WERI-Rb-1 (cell line): Measurements from ENCODE around the gene NAB2.
"Not testable (repeated sequence)": the region's sequence is repeated elsewhere in the genome, so short reads cannot be mapped to it uniquely, and the experiment has no call there.

Source experiments
- DNase-seq: peaks from one replicate; pipeline ENCODE4 v3.0.0-alpha.2; 2020
- H3K27ac ChIP-seq: fragments of 250-450 bp; sonication (Bioruptor Pico); 2 replicates; pipeline ENCODE4 v1.5.1; 2020; ENCODE audit warnings: mild to moderate bottlenecking, moderate library complexity
- H3K27me3 ChIP-seq: fragments of 250-450 bp; sonication (Bioruptor Pico); 2 replicates; pipeline ENCODE4 v1.5.1; 2021; ENCODE audit warnings: mild to moderate bottlenecking, low read depth, moderate library complexity; ENCODE audit not compliant: insufficient read depth, severe bottlenecking
- H3K36me3 ChIP-seq: fragments of 250-450 bp; sonication (Bioruptor Pico); 2 replicates; pipeline ENCODE4 v1.5.1; 2020; ENCODE audit warnings: mild to moderate bottlenecking, moderate library complexity
- H3K4me3 ChIP-seq: 2 replicates; pipeline ENCODE4 v1.5.1; 2011; ENCODE audit warnings: low read depth, mild to moderate bottlenecking, control low read depth, low read length
- H3K9me3 ChIP-seq: fragments of 250-450 bp; sonication (Bioruptor Pico); 2 replicates; pipeline ENCODE4 v1.5.1; 2021; ENCODE audit warnings: mild to moderate bottlenecking, moderate library complexity; ENCODE audit not compliant: severe bottlenecking
- TF ChIP-seq, protein P1 (sequence below): IDR thresholded peaks from 2 replicates; pipeline ENCODE4 v1.5.1; 2011; ENCODE audit warnings: low read depth, mild to moderate bottlenecking, control low read depth, inconsistent platforms, low read length

The NAB2 gene

DNA sequence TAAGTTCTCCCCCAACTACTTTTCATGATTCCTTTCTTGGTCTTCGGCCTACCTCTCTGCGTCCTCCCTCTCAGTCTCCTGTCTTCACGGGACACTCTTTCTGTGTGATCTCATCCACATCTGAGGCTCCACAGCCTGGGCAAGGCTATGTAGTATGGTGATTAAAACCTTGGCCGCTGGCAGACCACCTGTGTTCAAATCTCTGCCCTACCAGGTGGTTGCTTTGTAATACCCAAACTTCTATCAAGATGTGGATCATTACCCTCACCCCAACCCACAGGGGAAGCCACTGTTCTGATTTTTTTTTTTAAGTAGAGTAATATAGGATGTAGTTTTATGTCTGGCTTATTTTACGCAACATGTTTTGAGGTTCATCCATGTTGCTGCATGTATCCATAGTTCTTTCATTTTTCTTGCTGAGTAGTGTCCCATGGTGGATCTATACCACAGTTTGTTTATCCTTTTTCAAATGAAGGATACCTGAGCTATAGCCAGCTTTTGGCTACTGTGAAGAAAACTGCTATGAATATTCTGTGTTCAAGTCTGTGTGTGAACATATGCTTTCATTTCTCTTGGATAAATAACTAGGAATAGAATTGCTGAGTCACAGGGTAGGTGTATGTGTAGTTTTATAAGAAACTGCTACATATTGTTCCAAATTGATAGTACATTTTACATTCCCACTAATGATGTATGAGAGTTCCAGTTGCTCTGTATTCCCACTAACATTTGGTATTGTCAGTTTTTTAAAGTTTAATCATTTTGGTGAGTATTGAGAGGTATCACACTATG, 30.6 kb downstream of the NAB2 start:
- no peak overlapping the region for H3K4me3 ChIP-seq
- H3K36me3 ChIP-seq: no peaks in the 10 kb centered on the region
- H3K27me3 ChIP-seq: no peaks in the 10 kb centered on the region
- H3K27ac ChIP-seq: no peak overlapping the region
- DNase-seq: no peak
- TF ChIP-seq, protein P1, sequence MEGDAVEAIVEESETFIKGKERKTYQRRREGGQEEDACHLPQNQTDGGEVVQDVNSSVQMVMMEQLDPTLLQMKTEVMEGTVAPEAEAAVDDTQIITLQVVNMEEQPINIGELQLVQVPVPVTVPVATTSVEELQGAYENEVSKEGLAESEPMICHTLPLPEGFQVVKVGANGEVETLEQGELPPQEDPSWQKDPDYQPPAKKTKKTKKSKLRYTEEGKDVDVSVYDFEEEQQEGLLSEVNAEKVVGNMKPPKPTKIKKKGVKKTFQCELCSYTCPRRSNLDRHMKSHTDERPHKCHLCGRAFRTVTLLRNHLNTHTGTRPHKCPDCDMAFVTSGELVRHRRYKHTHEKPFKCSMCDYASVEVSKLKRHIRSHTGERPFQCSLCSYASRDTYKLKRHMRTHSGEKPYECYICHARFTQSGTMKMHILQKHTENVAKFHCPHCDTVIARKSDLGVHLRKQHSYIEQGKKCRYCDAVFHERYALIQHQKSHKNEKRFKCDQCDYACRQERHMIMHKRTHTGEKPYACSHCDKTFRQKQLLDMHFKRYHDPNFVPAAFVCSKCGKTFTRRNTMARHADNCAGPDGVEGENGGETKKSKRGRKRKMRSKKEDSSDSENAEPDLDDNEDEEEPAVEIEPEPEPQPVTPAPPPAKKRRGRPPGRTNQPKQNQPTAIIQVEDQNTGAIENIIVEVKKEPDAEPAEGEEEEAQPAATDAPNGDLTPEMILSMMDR: no peak
- no peaks in the 10 kb centered on the region for H3K9me3 ChIP-seq

DNA sequence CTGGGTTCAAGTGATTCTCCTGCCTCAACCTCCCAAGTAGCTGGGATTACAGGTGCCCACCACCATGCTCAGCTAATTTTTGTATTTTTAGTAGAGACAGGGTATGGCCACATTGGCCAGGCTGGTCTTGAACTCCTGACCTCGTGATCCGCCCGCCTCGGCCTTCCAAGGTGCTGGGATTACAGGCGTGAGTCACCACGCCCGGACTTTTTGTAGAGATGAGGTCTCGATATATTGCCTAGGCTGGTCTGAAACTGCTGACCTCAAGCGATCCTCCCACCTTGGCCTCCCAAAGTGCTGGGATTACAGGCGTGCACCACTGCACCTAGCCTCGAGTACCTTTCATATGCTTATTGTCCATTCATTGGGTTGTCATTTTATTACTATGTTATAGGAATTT, 31.8 kb downstream of the NAB2 start:
- not testable (repeated sequence) for H3K36me3 ChIP-seq, DNase-seq, H3K27me3 ChIP-seq, H3K4me3 ChIP-seq, H3K27ac ChIP-seq, H3K9me3 ChIP-seq

DNA sequence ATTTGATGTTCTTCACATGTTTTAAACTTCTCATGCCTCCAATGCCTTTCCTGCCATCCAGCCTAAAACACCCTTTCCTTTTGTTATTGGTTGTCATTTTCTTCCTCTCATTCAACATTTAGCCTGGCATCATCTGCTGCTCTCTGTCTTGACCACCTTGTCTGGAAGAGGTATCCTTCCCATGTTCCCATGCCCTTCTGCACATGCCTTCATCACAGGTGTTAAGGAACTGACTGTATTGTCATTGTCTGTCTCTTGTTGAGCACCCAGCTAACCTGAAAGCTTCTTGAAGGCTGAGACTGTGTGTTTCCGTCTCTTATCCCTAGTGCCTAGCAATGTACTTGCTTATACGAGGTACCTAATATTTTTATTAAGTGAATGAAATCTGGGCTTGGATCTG, 34.9 kb downstream of the NAB2 start:
- DNase-seq: no peak
- no peaks in the 10 kb centered on the region for H3K27me3 ChIP-seq
- no peaks in the 10 kb centered on the region for H3K36me3 ChIP-seq
- no peak overlapping the region for H3K4me3 ChIP-seq
- no peaks in the 10 kb centered on the region for H3K9me3 ChIP-seq
- TF ChIP-seq, protein P1: no peak
- H3K27ac ChIP-seq: no peak overlapping the region

DNA sequence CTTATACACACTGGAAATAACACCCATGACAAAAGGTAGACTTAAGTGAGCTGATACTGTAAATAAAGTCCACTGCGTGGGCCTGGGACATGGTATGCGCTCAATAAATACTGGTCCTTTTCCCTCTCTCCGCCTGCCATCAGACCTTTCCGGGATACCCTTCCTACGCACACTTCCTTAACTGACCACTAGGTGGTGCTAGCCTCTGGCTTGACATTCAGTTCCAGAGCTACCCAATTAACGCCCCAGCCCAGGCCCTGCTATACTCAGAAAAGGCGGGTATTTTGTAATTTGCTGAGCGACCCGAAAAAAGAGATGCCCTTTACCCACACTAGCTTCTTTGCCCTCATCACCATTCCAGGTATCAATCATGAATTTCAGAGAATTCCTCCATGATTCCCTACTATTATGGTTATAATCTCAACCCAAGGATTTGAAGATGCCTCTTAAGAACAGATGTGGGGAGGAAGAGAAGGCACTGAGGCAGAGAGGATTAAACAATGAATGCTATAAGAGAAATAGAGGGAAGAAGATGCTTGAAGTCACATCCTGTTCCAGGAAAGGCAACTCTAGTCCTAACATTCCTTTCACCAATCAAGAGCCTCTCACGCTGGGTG, 35.5 kb downstream of the NAB2 start:
- no peaks in the 10 kb centered on the region for H3K9me3 ChIP-seq
- H3K27me3 ChIP-seq: no peaks in the 10 kb centered on the region
- TF ChIP-seq, protein P1: peak; percentile 83
- no peak overlapping the region for H3K27ac ChIP-seq
- no peaks in the 10 kb centered on the region for H3K36me3 ChIP-seq
- H3K4me3 ChIP-seq: no peak overlapping the region
- DNase-seq: peak; percentile 77

DNA sequence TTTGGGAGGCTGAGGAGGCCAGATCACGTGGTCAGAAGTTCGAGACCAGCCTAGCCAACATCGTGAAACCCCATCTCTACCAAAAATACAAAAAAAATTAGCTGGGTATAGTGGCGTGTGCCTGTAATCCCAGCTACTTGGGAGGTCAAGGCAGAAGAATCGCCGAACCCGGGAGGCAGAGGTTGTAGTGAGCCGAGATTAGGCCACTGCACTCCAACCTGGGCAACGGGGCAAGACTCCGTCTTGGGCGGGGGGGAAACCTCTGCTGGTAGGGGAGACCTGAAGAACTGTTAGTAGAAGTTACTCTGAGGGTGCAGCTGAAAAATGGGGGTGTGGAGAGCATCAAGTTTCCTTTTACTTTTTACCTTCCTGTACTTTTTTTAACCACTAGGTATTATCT, 37.1 kb downstream of the NAB2 start:
- TF ChIP-seq, protein P1: no peak
- H3K4me3 ChIP-seq: no peak overlapping the region
- DNase-seq: no peak
- H3K9me3 ChIP-seq: no peaks in the 10 kb centered on the region
- H3K27ac ChIP-seq: no peak overlapping the region
- H3K27me3 ChIP-seq: no peaks in the 10 kb centered on the region
- H3K36me3 ChIP-seq: no peaks in the 10 kb centered on the region

DNA sequence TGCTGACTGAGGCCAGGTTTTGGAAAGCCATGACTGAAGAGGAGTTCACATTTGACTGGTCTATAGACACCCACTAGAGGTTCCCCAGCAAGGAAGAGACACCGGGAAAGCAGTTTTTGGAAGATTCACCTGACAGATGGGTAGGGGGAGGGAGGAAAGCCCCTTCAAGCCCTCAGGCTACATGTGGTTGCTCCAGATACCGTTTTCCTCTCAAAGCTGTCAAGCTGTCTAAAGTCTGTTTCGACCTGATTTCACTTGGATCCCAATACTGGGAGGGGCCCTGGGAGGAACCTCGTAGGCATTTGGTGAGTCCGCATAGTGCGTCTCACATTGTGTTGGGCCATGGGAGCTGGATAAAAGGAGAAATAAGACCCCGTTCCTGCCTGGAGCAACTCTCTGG, 37.6 kb downstream of the NAB2 start:
- Histone ChIP-seq H3K9me3 (no peaks in the 10 kb centered on the region), H3K27me3 (no peaks in the 10 kb centered on the region), H3K36me3 (no peaks in the 10 kb centered on the region), H3K4me3 (peak overlapping the region; percentile 66), H3K27ac (no peak overlapping the region)
- no peak for DNase-seq
- TF ChIP-seq, protein P1: no peak
